Fibroblast of lung (primary cell): ENCODE results near the gene CDH4. TPM values are rescaled to one million over a fixed set of nuclear protein-coding genes. Genes with fewer than 3 reads are reported as not detected.

Experiments used
- DNase-seq, 2 donors: peaks; one replicate each; pipeline versions ENCODE4 v3.0.0 to v3.0.0-alpha.2; 2010; ENCODE audit warnings: low read depth in 2 of 2
- H2AFZ ChIP-seq: 2 replicates; pipeline ENCODE4 v1.5.1; 2012; ENCODE audit warnings: low read length, control low read depth, inconsistent platforms
- H3K27ac ChIP-seq: 2 replicates; pipeline ENCODE4 v1.5.1; 2011; ENCODE audit warnings: low read length, control low read depth; ENCODE audit not compliant: insufficient read depth
- H3K27me3 ChIP-seq: 2 replicates; pipeline ENCODE4 v1.5.1; 2011; ENCODE audit warnings: mild to moderate bottlenecking, low read length; ENCODE audit not compliant: control insufficient read depth, insufficient read depth
- H3K36me3 ChIP-seq: 2 replicates; pipeline ENCODE4 v1.5.1; 2011; ENCODE audit warnings: low read length; ENCODE audit not compliant: control insufficient read depth, insufficient read depth
- H3K4me1 ChIP-seq: 2 replicates; pipeline ENCODE4 v1.5.1; 2011; ENCODE audit warnings: low read length; ENCODE audit not compliant: control insufficient read depth, insufficient read depth; ENCODE audit errors: extremely low read depth
- H3K4me2 ChIP-seq: 2 replicates; pipeline ENCODE4 v1.5.1; 2011; ENCODE audit warnings: low read length, control low read depth; ENCODE audit not compliant: insufficient read depth; ENCODE audit errors: extremely low read depth
- H3K4me3 ChIP-seq, 4 experiments: fragments of 200-600 bp in 1 of 4; sonication (generic) in 1 of 4; replicated peaks in 1 of 4; 2 replicates each; pipeline ENCODE4 v1.5.1; 2011 to 2016; ENCODE audit warnings: low read length in 4 of 4, low read depth in 3 of 4, mild to moderate bottlenecking in 3 of 4, control low read depth in 2 of 4, inconsistent platforms in 1 of 4, mixed read lengths in 1 of 4; ENCODE audit not compliant: insufficient read depth in 1 of 4; ENCODE audit errors: control extremely low read depth in 1 of 4
- H3K79me2 ChIP-seq: 2 replicates; pipeline ENCODE4 v1.5.1; 2012; ENCODE audit warnings: mild to moderate bottlenecking, low read length, inconsistent platforms; ENCODE audit not compliant: control insufficient read depth, insufficient read depth
- H3K9ac ChIP-seq: 2 replicates; pipeline ENCODE4 v1.5.1; 2011; ENCODE audit warnings: mild to moderate bottlenecking, low read length, control low read depth; ENCODE audit not compliant: insufficient read depth
- H3K9me3 ChIP-seq: 2 replicates; pipeline ENCODE4 v1.5.1; 2012; ENCODE audit warnings: low read depth, low read length; ENCODE audit not compliant: control insufficient read depth, insufficient read depth
- H4K20me1 ChIP-seq: 2 replicates; pipeline ENCODE4 v1.5.1; 2011; ENCODE audit warnings: low read length; ENCODE audit not compliant: control insufficient read depth, insufficient read depth; ENCODE audit errors: extremely low read depth
- EZH2 ChIP-seq: IDR thresholded peaks from 2 replicates; pipeline ENCODE4 v1.5.1; 2012; ENCODE audit warnings: low read length, control low read depth, mild to moderate bottlenecking; ENCODE audit errors: missing control alignments
- polyA plus RNA-seq, 2 donors: library from polyadenylated mRNA; depleted of rRNA in 1 of 2; stranded (reverse) in 1 of 2; unstranded in 1 of 2; fragments of >200 nt; gene quantifications; 2 replicates each; pipeline ENCODE4 v1.2.1, GENCODE V29; 2011 to 2012; ENCODE audit warnings: missing spikeins in 1 of 2
- total RNA-seq: library from RNA; depleted of rRNA; stranded (reverse); fragments of >200 nt; gene quantifications from 2 replicates; pipeline ENCODE4 v1.2.1, GENCODE V29; 2014
- TF ChIP-seq, protein P1 (sequence below), 2 donors: IDR thresholded peaks in 1 of 2; conservative IDR thresholded peaks in 1 of 2; 1 replicate in 1 of 2; 2 replicates in 1 of 2; pipeline ENCODE4 v1.5.1; 2011 to 2012; ENCODE audit warnings: low read length in 2 of 2, control low read depth in 1 of 2, inconsistent platforms in 1 of 2, low read depth in 1 of 2, mild to moderate bottlenecking in 1 of 2

Gene CDH4
- total and polyA plus RNA-seq, 2 donors (not counting 1 experiment from before 2014, with no cell fraction given), result 4.8 to 6.8 TPM

DNA sequence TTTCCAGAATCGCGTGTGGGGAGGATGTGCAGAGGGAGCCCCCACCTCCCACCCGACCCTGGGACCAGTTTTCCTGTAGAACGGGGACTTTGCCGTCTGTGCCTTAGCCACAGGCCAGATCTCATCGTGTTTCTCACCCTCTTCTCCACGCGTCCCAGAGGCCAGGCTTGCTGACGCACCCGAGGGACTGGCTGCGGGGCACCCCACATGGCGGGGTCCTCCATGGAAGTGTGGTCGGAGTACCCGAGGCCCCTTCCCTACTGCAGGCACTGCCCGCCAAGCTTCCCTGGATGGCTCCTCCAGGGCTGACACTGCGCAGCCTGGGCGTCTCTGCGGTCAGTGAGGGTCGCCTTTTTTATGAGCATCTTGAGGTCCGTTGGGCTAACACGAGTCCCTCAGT, 346.5 kb downstream of the CDH4 start:
- Histone ChIP-seq H3K4me3 (no peak overlapping the region), H3K9me3 (no peaks in the 10 kb centered on the region), H2AFZ (no peak overlapping the region), H3K9ac (no peak overlapping the region), H4K20me1 (no peaks in the 10 kb centered on the region), H3K27ac (no peak overlapping the region), H3K4me1 (no peaks in the 10 kb centered on the region), H3K4me2 (no peak overlapping the region), H3K79me2 (no peaks in the 10 kb centered on the region), H3K36me3 (no peaks in the 10 kb centered on the region), H3K27me3 (no peaks in the 10 kb centered on the region)
- DNase-seq, result no peak
- TF ChIP-seq, protein P1, sequence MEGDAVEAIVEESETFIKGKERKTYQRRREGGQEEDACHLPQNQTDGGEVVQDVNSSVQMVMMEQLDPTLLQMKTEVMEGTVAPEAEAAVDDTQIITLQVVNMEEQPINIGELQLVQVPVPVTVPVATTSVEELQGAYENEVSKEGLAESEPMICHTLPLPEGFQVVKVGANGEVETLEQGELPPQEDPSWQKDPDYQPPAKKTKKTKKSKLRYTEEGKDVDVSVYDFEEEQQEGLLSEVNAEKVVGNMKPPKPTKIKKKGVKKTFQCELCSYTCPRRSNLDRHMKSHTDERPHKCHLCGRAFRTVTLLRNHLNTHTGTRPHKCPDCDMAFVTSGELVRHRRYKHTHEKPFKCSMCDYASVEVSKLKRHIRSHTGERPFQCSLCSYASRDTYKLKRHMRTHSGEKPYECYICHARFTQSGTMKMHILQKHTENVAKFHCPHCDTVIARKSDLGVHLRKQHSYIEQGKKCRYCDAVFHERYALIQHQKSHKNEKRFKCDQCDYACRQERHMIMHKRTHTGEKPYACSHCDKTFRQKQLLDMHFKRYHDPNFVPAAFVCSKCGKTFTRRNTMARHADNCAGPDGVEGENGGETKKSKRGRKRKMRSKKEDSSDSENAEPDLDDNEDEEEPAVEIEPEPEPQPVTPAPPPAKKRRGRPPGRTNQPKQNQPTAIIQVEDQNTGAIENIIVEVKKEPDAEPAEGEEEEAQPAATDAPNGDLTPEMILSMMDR (conservative IDR thresholded peaks at IDR 0.05 in 1 of 2, IDR thresholded peaks at IDR 0.05 in 1 of 2; ENCODE audit: low read depth in 1 of 2, low read length in 2 of 2), result no peak
- no peak for TF ChIP-seq EZH2

DNA sequence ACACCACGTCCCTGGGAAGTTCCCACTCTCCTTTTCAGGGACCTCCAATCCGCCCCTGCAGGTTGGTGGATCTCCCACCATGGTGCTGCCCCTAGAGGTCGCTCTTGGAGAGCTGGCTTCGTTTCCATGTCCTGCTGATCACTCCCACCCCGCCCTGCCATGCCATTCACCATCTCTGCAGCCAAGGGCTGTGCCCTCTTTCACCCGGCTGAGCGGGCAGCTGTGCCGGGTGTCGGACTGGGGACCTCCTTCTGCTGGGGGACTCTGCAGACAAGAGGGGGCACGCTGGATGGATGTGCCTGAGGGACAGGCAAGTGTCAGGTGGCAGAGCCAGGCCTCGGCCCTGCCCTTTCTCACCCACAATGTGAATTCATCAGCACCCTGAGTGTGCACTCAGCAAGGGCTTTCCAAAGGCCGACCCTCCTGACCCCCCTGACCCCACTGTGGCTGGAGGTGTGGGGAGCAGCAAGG, 347.0 kb downstream of the CDH4 start:
- Histone ChIP-seq H3K9me3 (no peaks in the 10 kb centered on the region), H2AFZ (no peak overlapping the region)

DNA sequence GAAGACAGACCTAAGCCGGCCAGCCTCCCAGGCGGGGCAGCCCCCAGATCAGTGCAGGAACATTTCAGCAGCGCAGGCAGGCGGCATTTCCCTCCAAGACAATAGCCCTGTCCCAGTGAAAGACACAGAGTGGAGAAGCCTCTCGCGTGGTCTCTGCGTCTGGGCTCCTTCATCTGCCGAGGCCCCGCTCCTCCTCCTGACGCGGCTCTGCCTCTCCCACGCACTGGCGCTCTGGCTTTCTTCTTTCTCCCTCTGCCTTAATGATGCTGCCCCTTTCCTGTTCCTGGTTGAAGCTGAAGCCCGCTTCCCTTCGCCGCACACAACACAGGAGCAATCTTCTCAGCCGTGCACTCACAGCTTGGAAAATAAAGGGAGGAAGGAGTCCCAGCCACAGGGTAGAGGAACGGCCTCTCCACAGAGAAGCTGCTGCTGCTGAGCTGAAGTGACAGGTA, 347.5 kb downstream of the CDH4 start:
- H3K27ac ChIP-seq, result no peak overlapping the region
- no peak for DNase-seq
- TF ChIP-seq EZH2, result no peak
- H4K20me1 ChIP-seq, result no peaks in the 10 kb centered on the region
- no peaks in the 10 kb centered on the region for H3K79me2 ChIP-seq
- H3K9me3 ChIP-seq, result no peaks in the 10 kb centered on the region
- no peak overlapping the region for H2AFZ ChIP-seq
- H3K4me1 ChIP-seq, result no peaks in the 10 kb centered on the region
- no peak overlapping the region for H3K9ac ChIP-seq
- H3K27me3 ChIP-seq, result no peaks in the 10 kb centered on the region
- no peaks in the 10 kb centered on the region for H3K36me3 ChIP-seq
- no peak overlapping the region for H3K4me2 ChIP-seq
- H3K4me3 ChIP-seq, result no peak overlapping the region

More for the DNA sequence above, 347.0 kb downstream of the CDH4 start:
- DNase-seq, result no peak
- Histone ChIP-seq H3K27me3 (no peaks in the 10 kb centered on the region), H3K36me3 (no peaks in the 10 kb centered on the region), H3K4me2 (no peak overlapping the region), H4K20me1 (no peaks in the 10 kb centered on the region), H3K79me2 (no peaks in the 10 kb centered on the region), H3K27ac (no peak overlapping the region), H3K4me1 (no peaks in the 10 kb centered on the region), H3K9ac (no peak overlapping the region), H3K4me3 (no peak overlapping the region)
- no peak for TF ChIP-seq EZH2
- TF ChIP-seq, protein P1 (conservative IDR thresholded peaks at IDR 0.05 in 1 of 2, IDR thresholded peaks at IDR 0.05 in 1 of 2; ENCODE audit: low read depth in 1 of 2, low read length in 2 of 2), result no peak
